Ovary (tissue), 3 donors: Measurements from ENCODE around the gene RNLS.

Source experiments
- CTCF ChIP-seq, 3 donors: fragments of 450-650 bp in 2 of 3; fragments of 200-600 bp in 1 of 3; IDR thresholded peaks; one replicate each; pipeline versions ENCODE4 v1.5.1 to v1.8.0; 2016 to 2022; ENCODE audit warnings: antibody characterized with exemption in 3 of 3, mild to moderate bottlenecking in 1 of 3
- POLR2A ChIP-seq: fragments of 450-650 bp; IDR thresholded peaks from one replicate; pipeline ENCODE4 v1.6.1; 2017; ENCODE audit warnings: antibody characterized with exemption, mild to moderate bottlenecking, moderate library complexity
- donor health status: DM: no; HTN: no; CAD: no.

GRCh38 chr10:88313878-88314277 lies 269.2 kb downstream of the RNLS start:
- TF ChIP-seq CTCF (IDR thresholded peaks at IDR 0.05) (no peak), POLR2A (no peak)
